Stimulated activated CD4-positive, alpha-beta T cell treated with anti-CD3 and anti-CD28 coated beads, Interleukin-1b, Interleukin-23, amount 100 ng/mL, for 1 hour (primary cell): Measurements from ENCODE around the gene KCNS1.
A peak's percentile ranks its signal among the peaks of the same experiment; 100 is the strongest.

Source experiments
- DNase-seq, 2 donors: peaks; one replicate each; pipeline ENCODE4 v3.0.0-alpha.2; 2020; ENCODE audit warnings: low read depth in 2 of 2

Gene KCNS1

GRCh38 chr20:45109634-45110033, 8.7 kb upstream of the KCNS1 start:
- DNase-seq: no peak

DNA sequence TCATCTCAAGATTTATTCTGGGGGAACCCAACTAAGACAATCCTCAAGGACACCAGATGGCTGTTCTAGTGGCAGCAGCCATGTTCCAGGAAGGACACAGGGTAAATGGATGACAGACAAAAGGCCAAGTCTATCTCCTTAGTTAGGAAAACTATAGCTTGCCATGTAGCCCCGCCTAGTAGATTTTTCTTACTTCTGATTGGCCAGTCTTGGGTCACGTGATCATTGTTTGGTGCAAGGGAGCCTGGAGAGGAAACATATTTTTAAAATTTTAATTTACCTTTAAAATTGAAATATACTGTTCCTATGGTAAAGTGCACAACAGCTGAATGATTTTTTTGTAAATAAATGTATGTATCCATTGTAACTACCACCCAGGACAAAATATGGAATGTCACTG, 4.4 kb upstream of the KCNS1 start:
- no peak for DNase-seq

- DNase-seq: no peak
Observed at GRCh38 chr20:45104786-45105185, 3.9 kb upstream of the KCNS1 start.

GRCh38 chr20:45103072-45103471, 2.1 kb upstream of the KCNS1 start:
- DNase-seq: no peak

DNA sequence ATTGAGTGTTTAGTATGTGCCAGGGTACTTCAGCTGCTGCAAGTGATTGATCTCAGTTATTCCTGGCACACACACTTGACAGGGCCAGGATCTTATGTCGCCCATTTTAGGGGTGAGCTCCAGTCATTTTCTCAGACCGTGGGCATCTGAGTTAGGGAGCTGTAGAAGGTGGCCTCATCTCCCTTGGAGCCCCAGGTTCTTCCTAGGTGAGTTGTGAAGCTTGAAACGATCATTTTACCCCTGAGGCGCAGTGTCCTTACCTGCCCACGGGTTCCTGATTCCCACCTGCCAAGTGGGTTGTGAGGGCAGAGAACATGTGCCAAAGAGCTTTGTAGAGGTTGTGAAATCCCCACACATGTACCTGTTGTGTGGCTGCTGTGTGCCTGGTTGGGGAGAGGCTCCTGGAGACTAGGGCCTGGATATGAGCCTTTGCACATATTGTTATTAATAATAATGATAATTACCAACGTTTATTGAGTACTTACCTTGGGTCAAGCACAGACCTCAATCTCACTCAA, 465 bp upstream of the KCNS1 start:
- DNase-seq: no peak

GRCh38 chr20:45098103-45098773, 2.7 kb downstream of the KCNS1 start:
- no peak for DNase-seq

DNA sequence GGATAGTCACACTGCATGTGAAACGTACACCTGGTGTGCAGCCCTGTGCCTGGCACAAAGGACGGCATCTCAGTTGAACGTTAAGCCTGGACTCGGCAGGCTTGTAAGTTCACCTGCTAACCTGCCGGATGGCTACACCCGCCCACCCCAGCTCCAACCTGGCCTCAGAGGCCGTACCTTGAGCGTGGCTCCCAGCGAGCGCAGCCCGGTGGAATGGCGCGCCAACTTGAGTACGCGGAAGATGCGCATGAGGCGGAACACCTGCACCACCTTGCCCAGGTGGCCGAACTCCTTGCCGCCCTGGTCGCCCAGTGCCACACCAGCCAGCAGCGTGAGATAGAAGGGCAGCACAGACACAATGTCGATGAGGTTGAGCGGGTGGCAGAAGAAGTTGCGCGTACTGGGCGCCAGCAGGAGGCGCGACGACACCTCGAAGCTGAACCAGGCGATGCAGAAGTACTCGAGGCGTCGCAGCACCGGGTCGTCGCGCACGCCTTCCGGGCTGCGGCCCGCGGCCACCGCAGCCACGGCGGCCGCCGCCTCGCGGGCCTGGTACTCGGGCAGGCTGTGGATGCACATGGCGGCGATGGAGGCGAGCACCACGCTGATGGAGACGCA, 3.3 kb downstream of the KCNS1 start:
- no peak for DNase-seq

DNA sequence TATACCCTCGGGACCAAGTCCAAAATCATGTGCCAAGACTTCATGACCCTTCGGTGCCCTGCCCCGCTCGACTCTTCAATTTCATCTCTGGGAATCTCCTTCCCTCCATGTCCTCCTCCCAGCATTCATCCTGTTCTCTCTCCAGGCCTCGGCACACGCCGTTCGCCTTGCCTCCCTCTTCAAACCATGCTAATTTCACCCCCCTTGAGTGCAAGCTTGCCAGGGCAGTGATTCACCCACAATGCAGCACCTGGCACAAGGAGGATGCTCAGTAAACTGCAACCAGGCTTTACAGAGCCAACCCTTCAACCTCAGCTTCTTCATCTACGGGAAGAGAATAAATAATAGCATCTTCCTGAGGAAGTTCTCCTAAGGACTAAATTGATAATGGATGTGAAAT, 4.1 kb downstream of the KCNS1 start:
- no peak for DNase-seq

DNA sequence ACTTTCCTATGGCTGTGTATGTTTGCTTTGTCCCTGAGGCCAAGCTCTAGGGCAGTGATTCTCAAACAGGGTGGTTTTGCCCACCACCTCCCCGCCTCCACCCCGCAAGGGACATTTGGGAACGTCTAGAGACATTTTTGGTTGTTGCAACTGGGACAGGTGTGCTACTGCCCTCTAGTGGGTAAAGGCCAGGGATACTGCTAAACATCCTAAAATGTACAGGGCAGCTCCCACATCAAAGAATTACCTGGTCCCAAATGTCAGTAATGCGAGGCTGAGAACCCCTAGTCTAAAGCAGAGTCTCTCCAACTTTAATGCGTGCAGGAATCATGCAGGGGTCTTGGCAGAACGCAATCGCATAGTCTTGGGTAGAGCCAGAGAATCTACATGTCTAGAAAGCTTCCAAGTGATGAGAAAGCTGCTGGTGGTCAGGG, 5.1 kb downstream of the KCNS1 start:
- DNase-seq: peak; percentile 17 to 23

GRCh38 chr20:45094864-45095574, 5.9 kb downstream of the KCNS1 start:
- DNase-seq: no peak

- no peak for DNase-seq
Observed at GRCh38 chr20:45094201-45094600, 6.7 kb downstream of the KCNS1 start.

DNA sequence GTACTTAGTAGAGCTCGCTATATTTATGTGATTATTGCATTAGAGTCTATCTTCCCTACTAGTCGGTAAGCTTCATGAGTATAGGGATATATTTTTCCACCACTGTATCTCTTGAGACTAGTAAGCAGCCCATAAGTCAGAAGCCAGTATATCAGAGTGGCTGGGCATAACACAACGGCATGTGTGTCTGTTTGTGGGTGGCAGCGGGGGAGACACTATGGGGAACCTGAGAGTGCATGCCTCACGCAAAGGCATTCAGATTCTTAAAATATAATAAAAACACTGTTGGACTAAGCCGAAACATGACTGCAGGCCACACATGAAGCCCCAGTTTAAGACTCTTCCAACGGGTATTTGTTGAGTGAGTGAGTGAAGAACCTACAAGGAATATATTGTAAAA, 8.0 kb downstream of the KCNS1 start:
- DNase-seq: no peak

GRCh38 chr20:45091366-45091765, 9.6 kb downstream of the KCNS1 start:
- no peak for DNase-seq

DNA sequence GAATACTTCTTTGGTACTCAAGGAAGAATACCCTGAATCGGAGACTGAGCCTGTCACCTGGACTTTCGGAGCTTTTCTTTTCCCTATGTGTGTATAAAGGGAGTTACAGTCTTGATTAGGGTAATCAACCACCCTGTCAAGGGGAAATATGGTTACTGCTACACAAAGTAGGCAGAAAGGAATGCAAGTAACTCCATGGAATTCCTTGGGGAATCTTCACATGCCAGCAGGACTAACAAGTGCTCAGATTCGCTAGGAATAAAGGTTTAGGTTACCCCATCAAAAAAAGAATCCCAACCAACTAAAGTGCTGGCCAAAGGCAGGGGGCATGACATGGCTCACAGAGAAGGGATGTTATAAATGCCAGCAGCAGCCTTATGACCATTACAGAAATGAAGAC, 10.4 kb downstream of the KCNS1 start:
- DNase-seq: no peak

DNA sequence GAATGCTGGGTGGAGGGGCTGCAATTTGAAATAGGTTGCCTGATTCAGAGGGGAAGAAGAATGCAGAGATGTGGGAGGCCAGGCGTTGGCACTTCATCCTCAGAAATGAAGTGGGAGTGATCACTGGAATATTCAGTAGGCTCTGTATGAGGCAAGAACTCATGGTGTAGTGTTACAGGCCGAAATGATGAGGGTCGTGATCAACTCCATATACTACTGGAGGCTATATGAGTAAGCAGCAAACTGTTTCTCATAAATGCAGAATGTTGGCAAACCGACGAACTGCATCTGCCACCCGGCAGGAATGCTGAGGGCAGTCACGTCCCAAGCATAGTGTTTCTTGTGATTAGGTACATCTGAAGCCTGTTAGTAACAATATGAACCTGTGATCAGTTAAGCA, 12.7 kb downstream of the KCNS1 start:
- DNase-seq: no peak

- no peak for DNase-seq
Observed at GRCh38 chr20:45087814-45088213, 13.1 kb downstream of the KCNS1 start.

DNA sequence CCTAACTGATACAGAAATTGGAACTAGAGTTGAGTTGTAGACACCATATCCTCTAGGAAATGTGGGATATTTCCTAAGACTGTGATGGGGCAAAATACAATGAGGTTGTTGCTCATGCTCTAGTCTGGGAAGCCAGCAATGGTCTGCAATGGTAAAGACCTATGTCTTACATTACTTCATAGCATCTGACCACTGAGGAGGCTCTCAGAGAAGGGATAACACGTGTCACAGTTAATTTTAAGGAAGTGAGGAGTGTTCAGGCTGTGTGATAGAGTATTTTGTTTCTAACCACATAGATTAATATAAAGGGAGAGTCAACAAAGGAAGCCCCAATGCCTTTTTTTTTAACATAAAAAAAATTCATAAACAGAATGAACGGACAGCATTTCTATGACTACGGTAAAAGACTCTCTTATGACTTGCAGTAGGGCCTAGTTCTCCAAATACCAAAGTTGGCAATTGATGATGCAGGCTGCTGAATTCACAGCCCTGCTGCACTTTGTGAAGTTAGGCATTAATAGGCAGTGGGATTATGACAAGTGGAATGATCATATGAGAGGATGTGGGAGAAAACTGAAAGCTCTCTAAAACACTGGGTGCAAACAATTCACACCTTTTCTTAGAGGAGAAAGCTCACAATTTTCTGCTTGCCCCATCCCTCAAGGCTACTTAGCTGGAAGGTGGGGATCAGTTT, 13.7 kb downstream of the KCNS1 start:
- no peak for DNase-seq

- DNase-seq: no peak
Observed at GRCh38 chr20:45085867-45086266, 15.1 kb downstream of the KCNS1 start.

- DNase-seq: no peak
Observed at GRCh38 chr20:45085289-45085688, 15.6 kb downstream of the KCNS1 start.

DNA sequence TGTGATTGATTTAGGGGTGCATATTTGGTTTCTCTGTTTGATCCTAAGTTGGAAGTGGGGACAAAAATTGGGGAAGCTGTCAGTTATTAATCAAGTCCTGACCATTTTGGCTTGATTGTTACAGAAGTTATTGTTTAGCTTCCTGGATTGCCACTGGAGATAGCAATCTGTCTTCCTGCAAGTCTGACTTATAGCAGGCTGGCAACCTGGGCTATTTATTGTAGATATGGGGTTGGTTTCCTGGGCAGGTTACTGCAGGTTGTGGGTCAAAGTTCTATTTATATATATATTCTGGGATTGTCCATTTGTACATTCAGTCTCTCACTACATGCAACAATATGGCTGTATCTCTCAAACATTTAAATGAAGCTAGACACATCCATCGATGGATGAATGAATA, 17.8 kb downstream of the KCNS1 start:
- DNase-seq: no peak

DNA sequence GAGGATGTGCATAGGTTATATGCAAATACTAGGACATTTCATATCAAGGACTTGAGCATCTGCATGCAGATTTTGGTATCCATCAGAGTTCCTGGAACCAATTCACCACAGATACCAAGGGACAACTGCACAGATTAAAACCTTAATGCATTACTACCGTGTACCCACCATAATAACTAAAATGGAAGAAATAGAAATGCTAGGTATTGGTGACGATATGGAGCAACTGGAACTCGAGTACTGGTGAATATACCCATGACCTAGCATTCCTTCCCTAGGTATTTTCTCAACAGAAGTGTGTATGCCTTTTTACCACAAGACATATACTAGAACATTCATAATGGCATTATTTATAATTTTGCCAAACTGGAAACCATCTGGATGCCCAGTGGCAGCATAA, 18.5 kb downstream of the KCNS1 start:
- no peak for DNase-seq

DNA sequence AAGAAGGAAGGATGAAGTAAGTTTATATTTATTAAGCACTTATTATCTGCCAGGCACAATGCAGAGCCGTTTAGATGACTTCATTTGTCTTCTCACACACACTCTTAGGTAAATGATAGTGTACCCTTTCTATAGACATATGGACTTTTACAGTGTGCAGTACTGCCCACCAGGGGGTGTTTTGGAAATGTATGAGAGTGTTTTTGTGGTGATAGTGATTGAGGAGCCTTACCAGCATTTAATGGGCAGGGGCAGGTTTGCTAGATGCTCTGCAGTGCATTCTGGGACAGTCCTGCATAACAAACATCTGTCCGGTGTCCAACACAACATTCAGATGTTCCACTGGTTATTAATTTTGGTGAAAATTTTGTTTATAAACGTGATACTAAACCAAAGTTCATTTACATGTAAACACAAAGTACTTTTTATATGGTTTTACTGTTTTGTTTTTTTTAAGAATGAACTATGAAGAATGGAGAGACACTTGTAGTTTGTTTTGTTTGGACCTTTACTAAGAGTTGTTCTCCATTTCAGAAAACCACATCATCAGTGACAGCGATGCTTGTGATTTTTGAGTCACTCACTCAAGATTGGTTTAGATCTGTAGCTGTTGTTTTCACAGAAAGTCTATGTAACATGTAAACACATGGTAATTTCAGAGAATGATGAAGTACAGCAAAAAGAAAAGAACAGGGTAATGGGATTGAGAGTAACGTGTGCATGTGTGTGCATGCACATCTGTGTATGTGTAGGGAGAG, 19.9 kb downstream of the KCNS1 start:
- no peak for DNase-seq
